ENCODE data around the gene LRRC25.

LRRC25 gene

DNA sequence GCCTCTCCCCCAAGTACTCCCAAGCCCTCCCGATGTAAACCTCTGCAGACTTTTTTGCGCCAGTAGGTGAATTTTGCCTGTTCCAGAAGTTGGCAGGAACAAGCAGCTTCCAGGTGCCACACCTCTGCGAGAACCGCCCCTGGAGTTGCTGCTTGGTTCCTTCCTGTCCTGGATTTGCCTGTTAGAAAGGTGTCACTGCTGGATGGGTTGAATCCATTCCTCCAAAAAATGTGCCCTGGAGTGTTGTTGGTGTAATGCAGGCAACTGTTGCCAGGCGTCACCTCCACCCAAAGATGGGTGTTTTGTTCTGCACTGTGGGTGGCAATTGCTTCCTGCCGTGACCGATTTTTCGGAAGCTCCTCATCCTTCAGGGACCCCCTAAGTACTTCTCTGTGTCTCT is 51.3 kb downstream of the LRRC25 start:
- no peak for DNase-seq (ENCODE audit: low read depth, low spot score)

DNA sequence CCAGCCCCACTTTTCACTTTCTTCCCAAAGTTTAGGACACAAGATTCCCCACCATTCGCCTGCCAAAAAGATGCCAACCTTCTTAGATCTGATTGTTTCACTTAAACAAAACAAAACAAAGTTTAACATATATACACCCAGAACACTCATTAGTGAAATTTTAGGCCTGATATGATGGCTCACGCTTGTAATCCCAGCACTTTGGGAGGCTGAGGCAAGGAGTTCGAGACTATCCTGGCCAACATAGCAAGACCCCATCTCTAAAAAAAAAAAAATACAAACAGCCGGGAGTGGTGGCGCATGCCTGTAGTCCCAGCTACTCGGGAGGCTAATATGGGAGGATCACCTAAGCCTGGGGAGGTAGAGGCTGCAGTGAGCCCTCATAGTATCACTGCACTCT is 52.1 kb downstream of the LRRC25 start:
- no peak for DNase-seq (ENCODE audit: low read depth, low spot score)

DNA sequence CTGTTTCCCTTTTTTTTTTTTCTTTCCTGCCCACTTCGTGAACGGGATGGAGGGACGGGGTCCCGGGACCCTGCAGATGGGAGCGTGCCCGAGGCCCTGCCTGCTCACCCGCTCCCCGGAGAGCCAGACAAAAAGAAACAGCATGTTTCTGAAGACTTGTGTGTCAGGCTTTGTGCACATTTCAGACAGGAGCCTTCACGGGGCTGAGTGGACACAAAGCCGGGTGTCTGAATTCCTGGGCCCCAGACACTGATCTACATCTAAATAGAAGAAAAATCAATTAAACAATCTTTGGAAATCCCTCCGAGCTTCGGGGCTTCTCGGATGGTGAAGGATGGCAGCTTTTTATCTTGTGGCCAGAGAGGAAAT is 52.9 kb downstream of the LRRC25 start:
- DNase-seq (ENCODE audit: low read depth, low spot score): no peak

DNA sequence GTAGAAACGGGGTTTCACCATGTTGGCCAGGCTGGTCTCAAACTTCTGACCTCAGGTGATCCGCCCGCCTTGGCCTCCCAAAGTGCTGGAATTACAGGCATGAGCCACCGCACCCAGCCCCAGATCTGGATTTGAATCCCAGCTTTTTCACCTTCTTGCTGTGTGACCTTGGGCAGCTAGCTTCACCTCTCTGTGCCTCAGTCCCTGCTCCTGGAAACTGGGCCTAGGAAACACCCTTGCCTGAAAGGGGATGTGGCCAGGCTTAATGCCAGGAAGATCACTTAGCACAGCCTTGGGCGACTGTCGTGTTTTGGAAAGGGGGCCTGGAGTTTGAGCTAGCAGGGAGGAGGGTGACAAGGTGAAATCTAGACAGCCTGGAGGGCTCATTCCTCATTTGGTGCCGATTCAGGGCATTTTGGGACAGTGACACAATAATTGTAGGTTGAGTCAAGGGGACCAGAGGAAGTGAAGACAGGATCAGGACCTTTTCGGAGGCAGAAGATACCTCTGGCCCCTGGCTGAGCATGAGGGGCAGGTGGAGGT is 55.3 kb downstream of the LRRC25 start:
- no peak for DNase-seq (ENCODE audit: low read depth, low spot score)
